ENCODE measurements around the gene MYH3. TPM values are rescaled to one million over a fixed set of nuclear protein-coding genes. Genes with fewer than 3 reads are reported as not detected.

Gene MYH3
- total RNA-seq, 1 experiment from 2014 or later, result 1.6 TPM

DNA sequence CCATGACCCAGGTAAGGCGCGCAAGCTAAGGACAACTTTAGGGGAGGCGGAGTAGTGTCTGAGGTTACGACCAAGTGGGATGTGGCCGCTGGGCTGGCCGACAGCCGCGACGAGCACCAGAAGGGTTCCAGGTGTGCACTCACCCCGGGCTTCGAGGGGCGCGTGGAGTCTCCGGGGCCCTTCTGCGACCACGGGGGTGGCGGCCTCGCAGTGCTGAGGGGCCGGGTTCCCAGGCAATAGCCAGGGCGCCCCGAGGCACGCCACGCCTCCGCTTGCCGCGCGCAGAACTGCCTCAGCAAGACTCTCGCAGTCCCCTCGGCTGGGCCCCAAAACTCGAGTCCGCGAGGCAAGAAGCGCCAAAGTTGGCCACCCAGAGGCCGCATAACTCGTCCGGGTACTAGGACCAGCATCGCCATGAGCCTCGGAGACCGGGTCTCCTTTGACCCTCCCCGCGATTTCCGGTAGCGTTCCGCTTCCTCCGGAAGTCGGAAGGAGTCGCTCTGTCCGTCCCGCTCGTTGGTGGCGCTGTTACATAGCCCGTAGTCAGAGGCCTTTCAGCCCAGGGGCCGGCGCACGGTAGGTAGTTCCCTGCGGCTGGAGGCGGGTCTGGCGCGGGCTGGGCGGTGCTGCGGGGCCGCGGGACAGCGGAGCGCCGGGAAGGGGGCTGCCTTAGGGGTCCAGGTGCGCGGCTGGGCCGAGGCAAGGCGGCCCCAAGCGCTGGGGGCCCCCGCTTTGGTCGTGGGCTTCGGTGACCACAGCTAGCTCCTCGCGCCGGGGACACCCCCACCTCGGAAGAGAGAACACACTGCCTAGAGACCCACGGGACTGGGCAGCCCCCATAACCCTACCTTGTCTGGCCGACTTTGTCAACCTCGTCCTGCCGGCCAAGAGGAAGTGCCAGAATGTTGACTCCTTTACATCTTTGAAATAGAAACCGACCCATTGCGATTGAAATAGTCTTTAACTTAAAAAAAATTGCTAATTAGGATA is 40.3 kb upstream of the MYH3 start, which contains the start of the genes ADPRM and SCO1 (continued):
- TF ChIP-seq, protein P1, sequence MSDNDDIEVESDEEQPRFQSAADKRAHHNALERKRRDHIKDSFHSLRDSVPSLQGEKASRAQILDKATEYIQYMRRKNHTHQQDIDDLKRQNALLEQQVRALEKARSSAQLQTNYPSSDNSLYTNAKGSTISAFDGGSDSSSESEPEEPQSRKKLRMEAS (CRISPR knock-in tag; IDR thresholded peaks at IDR 0.05), result peak; percentile 76; the same call in 1 of the 2 replicates
- TF ChIP-seq EMX1 (CRISPR knock-in tag; IDR thresholded peaks at IDR 0.05) (no peak), ZNF396 (CRISPR knock-in tag; IDR thresholded peaks at IDR 0.05; ENCODE audit: borderline replicate concordance) (no peak), NR2C2 (CRISPR knock-in tag; IDR thresholded peaks at IDR 0.05) (no peak), ATF2 (CRISPR knock-in tag; IDR thresholded peaks at IDR 0.05; ENCODE audit: borderline replicate concordance, low read depth) (no peak), ZNF232 (CRISPR knock-in tag; IDR thresholded peaks at IDR 0.05) (peak; percentile 90), TP53 (CRISPR knock-in tag; IDR thresholded peaks at IDR 0.05) (no peak), NFYB (CRISPR knock-in tag; conservative IDR thresholded peaks at IDR 0.05; ENCODE audit: low read depth) (no peak), AR (CRISPR knock-in tag; IDR thresholded peaks at IDR 0.05) (no peak), ESRRA (CRISPR knock-in tag; IDR thresholded peaks at IDR 0.05; ENCODE audit: borderline replicate concordance) (peak; percentile 30; the same call in 1 of the 2 replicates), SMAD4 (CRISPR knock-in tag; IDR thresholded peaks at IDR 0.05) (no peak), ARID4B (CRISPR knock-in tag; IDR thresholded peaks at IDR 0.05; ENCODE audit: borderline replicate concordance) (peak; percentile 77; the same call in 1 of the 2 replicates), NR1H2 (CRISPR knock-in tag; IDR thresholded peaks at IDR 0.05) (no peak), FOXK1 (CRISPR knock-in tag; IDR thresholded peaks at IDR 0.05) (peak; percentile 83), ZNF219 (CRISPR knock-in tag; IDR thresholded peaks at IDR 0.05; ENCODE audit: borderline replicate concordance) (no peak), ZNF121 (CRISPR knock-in tag; IDR thresholded peaks at IDR 0.05) (0 out of 2 replicates have a peak, but pooled peaks have one; percentile 34), TEAD4 (CRISPR knock-in tag; IDR thresholded peaks at IDR 0.05) (0 out of 2 replicates have a peak, but pooled peaks have one; percentile 49)
- TF ChIP-seq, protein P2, sequence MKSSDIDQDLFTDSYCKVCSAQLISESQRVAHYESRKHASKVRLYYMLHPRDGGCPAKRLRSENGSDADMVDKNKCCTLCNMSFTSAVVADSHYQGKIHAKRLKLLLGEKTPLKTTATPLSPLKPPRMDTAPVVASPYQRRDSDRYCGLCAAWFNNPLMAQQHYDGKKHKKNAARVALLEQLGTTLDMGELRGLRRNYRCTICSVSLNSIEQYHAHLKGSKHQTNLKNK (CRISPR knock-in tag; IDR thresholded peaks at IDR 0.05), result no peak
- TF ChIP-seq, protein P3, sequence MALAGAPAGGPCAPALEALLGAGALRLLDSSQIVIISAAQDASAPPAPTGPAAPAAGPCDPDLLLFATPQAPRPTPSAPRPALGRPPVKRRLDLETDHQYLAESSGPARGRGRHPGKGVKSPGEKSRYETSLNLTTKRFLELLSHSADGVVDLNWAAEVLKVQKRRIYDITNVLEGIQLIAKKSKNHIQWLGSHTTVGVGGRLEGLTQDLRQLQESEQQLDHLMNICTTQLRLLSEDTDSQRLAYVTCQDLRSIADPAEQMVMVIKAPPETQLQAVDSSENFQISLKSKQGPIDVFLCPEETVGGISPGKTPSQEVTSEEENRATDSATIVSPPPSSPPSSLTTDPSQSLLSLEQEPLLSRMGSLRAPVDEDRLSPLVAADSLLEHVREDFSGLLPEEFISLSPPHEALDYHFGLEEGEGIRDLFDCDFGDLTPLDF (CRISPR knock-in tag; IDR thresholded peaks at IDR 0.05), result no peak
- TF ChIP-seq, protein P4, sequence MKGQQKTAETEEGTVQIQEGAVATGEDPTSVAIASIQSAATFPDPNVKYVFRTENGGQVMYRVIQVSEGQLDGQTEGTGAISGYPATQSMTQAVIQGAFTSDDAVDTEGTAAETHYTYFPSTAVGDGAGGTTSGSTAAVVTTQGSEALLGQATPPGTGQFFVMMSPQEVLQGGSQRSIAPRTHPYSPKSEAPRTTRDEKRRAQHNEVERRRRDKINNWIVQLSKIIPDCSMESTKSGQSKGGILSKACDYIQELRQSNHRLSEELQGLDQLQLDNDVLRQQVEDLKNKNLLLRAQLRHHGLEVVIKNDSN (CRISPR knock-in tag; IDR thresholded peaks at IDR 0.05), result peak; percentile 30; the same call in 1 of the 2 replicates
- TF ChIP-seq, protein P5, sequence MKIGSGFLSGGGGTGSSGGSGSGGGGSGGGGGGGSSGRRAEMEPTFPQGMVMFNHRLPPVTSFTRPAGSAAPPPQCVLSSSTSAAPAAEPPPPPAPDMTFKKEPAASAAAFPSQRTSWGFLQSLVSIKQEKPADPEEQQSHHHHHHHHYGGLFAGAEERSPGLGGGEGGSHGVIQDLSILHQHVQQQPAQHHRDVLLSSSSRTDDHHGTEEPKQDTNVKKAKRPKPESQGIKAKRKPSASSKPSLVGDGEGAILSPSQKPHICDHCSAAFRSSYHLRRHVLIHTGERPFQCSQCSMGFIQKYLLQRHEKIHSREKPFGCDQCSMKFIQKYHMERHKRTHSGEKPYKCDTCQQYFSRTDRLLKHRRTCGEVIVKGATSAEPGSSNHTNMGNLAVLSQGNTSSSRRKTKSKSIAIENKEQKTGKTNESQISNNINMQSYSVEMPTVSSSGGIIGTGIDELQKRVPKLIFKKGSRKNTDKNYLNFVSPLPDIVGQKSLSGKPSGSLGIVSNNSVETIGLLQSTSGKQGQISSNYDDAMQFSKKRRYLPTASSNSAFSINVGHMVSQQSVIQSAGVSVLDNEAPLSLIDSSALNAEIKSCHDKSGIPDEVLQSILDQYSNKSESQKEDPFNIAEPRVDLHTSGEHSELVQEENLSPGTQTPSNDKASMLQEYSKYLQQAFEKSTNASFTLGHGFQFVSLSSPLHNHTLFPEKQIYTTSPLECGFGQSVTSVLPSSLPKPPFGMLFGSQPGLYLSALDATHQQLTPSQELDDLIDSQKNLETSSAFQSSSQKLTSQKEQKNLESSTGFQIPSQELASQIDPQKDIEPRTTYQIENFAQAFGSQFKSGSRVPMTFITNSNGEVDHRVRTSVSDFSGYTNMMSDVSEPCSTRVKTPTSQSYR (CRISPR knock-in tag; IDR thresholded peaks at IDR 0.05), result no peak; the same call in 1 of the 2 replicates
- TF ChIP-seq, protein P6, sequence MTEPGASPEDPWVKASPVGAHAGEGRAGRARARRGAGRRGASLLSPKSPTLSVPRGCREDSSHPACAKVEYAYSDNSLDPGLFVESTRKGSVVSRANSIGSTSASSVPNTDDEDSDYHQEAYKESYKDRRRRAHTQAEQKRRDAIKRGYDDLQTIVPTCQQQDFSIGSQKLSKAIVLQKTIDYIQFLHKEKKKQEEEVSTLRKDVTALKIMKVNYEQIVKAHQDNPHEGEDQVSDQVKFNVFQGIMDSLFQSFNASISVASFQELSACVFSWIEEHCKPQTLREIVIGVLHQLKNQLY (CRISPR knock-in tag; IDR thresholded peaks at IDR 0.05), result no peak

All from WTC11 (cell line).